GM12801 (cell line): Measurements from ENCODE around the gene PICALM.

Source experiments
- CTCF ChIP-seq: IDR thresholded peaks from one replicate; pipeline ENCODE4 v1.5.1; 2011; ENCODE audit warnings: control low read depth; ENCODE audit not compliant: insufficient read length; ENCODE audit errors: extremely low read depth

The PICALM gene

GRCh38 chr11:86041975-86042378 lies 26.9 kb downstream of the PICALM start:
- peak; percentile 49 for TF ChIP-seq CTCF

GRCh38 chr11:86040919-86041850 lies 27.7 kb downstream of the PICALM start:
- no peak for TF ChIP-seq CTCF

- no peak for TF ChIP-seq CTCF
These were observed 29.8 kb downstream of the PICALM start for GRCh38 chr11:86039094-86039493.

GRCh38 chr11:86037743-86038142 lies 31.1 kb downstream of the PICALM start:
- no peak for TF ChIP-seq CTCF

GRCh38 chr11:86035920-86036319 lies 33.0 kb downstream of the PICALM start:
- no peak for TF ChIP-seq CTCF

GRCh38 chr11:86035164-86035563 lies 33.7 kb downstream of the PICALM start:
- TF ChIP-seq CTCF, result no peak

- TF ChIP-seq CTCF, result no peak
These were observed 34.2 kb downstream of the PICALM start for GRCh38 chr11:86034710-86035109.
